Adrenal gland (tissue), 12 donors: Measurements from ENCODE around the gene VGLL2. TPM values are rescaled to one million over a fixed set of nuclear protein-coding genes. Genes with fewer than 3 reads are reported as not detected.
A peak's percentile ranks its signal among the peaks of the same experiment; 100 is the strongest.

Experiments used
- DNase-seq, 7 donors: peaks; one replicate each; pipeline ENCODE4 v3.0.0-alpha.2; 2019 to 2020
- H3K27ac ChIP-seq, 5 donors: fragments of 200-600 bp; sonication (generic) in 4 of 5; 1 replicate in 3 of 5; 2 replicates in 2 of 5; pipeline versions ENCODE4 v1.5.1 to v1.8.0; 2016 to 2020; ENCODE audit warnings: mild to moderate bottlenecking in 1 of 5
- H3K27me3 ChIP-seq: fragments of 200-600 bp; 2 replicates; pipeline ENCODE4 v1.8.0; 2021
- H3K36me3 ChIP-seq, 2 donors: fragments of 200-600 bp; replicated peaks in 1 of 2; 1 replicate in 1 of 2; 2 replicates in 1 of 2; pipeline versions ENCODE4 v1.5.1 to v1.8.0; 2018 to 2022
- H3K4me1 ChIP-seq, 2 donors: fragments of 200-600 bp; replicated peaks in 1 of 2; 1 replicate in 1 of 2; 2 replicates in 1 of 2; pipeline versions ENCODE4 v1.5.1 to v1.8.0; 2018 to 2021
- H3K4me3 ChIP-seq, 4 donors: fragments of 200-600 bp; sonication (generic) in 3 of 4; one replicate each; pipeline ENCODE4 v1.5.1; 2016 to 2018
- H3K9me3 ChIP-seq, 3 donors: fragments of 200-600 bp; sonication (generic) in 1 of 3; replicated peaks in 1 of 3; 1 replicate in 2 of 3; 2 replicates in 1 of 3; pipeline versions ENCODE4 v1.5.1 to v1.8.0; 2016 to 2021
- CTCF ChIP-seq, 6 experiments: fragments of 450-650 bp in 4 of 6; fragments of 200-600 bp in 2 of 6; sonication (generic) in 1 of 6; IDR thresholded peaks; 1 replicate in 5 of 6; 2 replicates in 1 of 6; pipeline versions ENCODE4 v1.5.1 to v1.8.0; 2016 to 2021; ENCODE audit warnings: antibody characterized with exemption in 6 of 6, mild to moderate bottlenecking in 2 of 6, moderate library complexity in 1 of 6
- POLR2A ChIP-seq, 2 donors: fragments of 450-650 bp; IDR thresholded peaks; one replicate each; pipeline ENCODE4 v1.6.1; 2017; ENCODE audit warnings: antibody characterized with exemption in 2 of 2, mild to moderate bottlenecking in 2 of 2, moderate library complexity in 1 of 2
- WGBS, 4 donors: extraction: QIAGEN DNeasy Blood & Tissue Kit in 2 of 4; methylation state at CpG; one replicate each; pipeline versions ENCODE4 v1.1.5 to v1.1.7; 2013 to 2017; 5-methylcytosine and 5-hydroxymethylcytosine counted together
- intact Hi-C, 2 donors: fragments of 100-400 bp; cut with DNase I; formaldehyde crosslinking; loops; one replicate each; pipeline versions ENCODE4 v1.14.1 to v1.15.0; 2022 to 2023
- polyA plus RNA-seq, 3 donors: library from polyadenylated mRNA; stranded (reverse); fragments of 200-250 nt in 2 of 3; fragments of 350-450 nt in 1 of 3; fragmentation: Illumina TruSeq in 1 of 3; extraction: RNeasy Lipid Tissue Mini Kit (QIAGEN cat#74804) in 1 of 3; gene quantifications; one replicate each; pipeline ENCODE4 v1.2.3, GENCODE V29; 2013 to 2014
- small RNA-seq, 2 donors: library from RNA; depleted of rRNA; stranded (forward); fragments of <200 nt; gene quantifications; one replicate each; pipeline ENCODE3, GENCODE V24; 2016
- total RNA-seq, 9 donors: library from RNA; depleted of rRNA in 4 of 9; stranded (reverse); fragments of >200 nt in 4 of 9; fragments of 120-200 nt in 1 of 9; fragmentation: NEBNext Ultra II Directional in 1 of 9; extraction: Animal tissue kit (Norgen Biotek cat#: 25700) in 1 of 9; gene quantifications; one replicate each; pipeline versions ENCODE4 v1.1.0 to v1.2.4, GENCODE V29; 2013 to 2023
- donor health status: healthy with polysubstance abuse.
- donor health status: Bipolar disorder and iron deficiency.
- donor health status: DM: yes; HTN: yes; CAD: no.
- donor health status: DM: no; HTN: no; CAD: no.
- donor health status: DM: no; HTN: no; CAD: no.
- donor health status: DM: yes; HTN: yes; CAD: no.

Gene VGLL2
- total and polyA plus RNA-seq, 12 donors, result not detected

DNA sequence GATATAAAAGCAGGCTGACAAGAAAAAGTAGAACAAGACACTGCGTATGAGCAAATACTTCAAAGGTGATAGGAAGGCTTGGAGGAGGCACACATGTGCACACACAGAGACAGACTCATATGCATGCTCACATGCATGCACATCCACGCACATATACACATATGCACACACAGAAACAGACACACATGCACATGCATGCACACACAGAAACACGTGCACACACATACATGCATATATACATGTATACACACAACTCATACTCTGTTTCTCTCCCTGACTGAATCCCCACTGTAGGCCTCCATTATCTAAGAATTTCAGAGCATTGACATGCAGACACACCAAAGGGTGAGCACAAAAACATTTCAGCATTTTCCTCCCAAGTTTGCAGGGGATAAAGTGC, 43.7 kb downstream of the VGLL2 start:
- intact Hi-C loops, result no loop called here
- no peaks in the 10 kb centered on the region for H3K36me3 ChIP-seq
- no peaks in the 10 kb centered on the region for H3K4me1 ChIP-seq
- no peaks in the 10 kb centered on the region for H3K27me3 ChIP-seq
- no peak for TF ChIP-seq POLR2A (IDR thresholded peaks at IDR 0.05)
- no peak for TF ChIP-seq CTCF (IDR thresholded peaks at IDR 0.05)
- no peak overlapping the region for H3K4me3 ChIP-seq
- no peak overlapping the region for H3K27ac ChIP-seq
- no peaks in the 10 kb centered on the region for H3K9me3 ChIP-seq
- DNase-seq, result no peak
- WGBS, 4 donors, result 70 to 87% (median 73%) methylated on average over 3 of the region's 3 CpGs

DNA sequence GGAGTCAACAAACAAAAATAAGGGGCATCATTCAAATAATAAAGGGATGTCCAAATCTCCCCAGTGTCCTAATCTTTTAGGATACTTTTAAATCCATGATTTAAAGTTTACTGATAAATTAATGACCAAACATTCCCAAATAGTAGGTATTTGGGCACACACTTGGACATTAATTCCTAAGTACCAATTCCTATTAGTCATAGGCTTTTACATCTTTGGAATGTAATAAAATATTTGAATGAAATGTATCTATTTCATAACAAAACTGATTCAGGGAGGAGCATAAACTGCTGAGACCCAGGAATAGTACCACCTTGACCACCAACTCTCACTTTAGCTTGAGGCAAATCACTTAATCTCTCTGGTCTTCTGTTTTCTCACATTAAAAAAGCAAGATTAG, 44.3 kb downstream of the VGLL2 start:
- Histone ChIP-seq H3K27me3 (no peaks in the 10 kb centered on the region), H3K9me3 (no peaks in the 10 kb centered on the region), H3K27ac (no peak overlapping the region), H3K4me1 (no peaks in the 10 kb centered on the region), H3K36me3 (no peaks in the 10 kb centered on the region), H3K4me3 (no peak overlapping the region)
- no peak for DNase-seq
- intact Hi-C loops, result no loop called here
- no peak for TF ChIP-seq POLR2A (IDR thresholded peaks at IDR 0.05)
- no peak for TF ChIP-seq CTCF (IDR thresholded peaks at IDR 0.05)

GRCh38 chr6:117311310-117311709, 46.0 kb downstream of the VGLL2 start:
- WGBS, 4 donors, result 76 to 90% (median 80%) methylated on average over 3 of the region's 3 CpGs
- H3K4me1 ChIP-seq, result no peaks in the 10 kb centered on the region
- H3K4me3 ChIP-seq, result no peak overlapping the region
- H3K27ac ChIP-seq, result no peak overlapping the region
- no peak for DNase-seq
- TF ChIP-seq POLR2A (IDR thresholded peaks at IDR 0.05) (no peak), CTCF (IDR thresholded peaks at IDR 0.05) (no peak)
- intact Hi-C loops, result no loop called here
- H3K27me3 ChIP-seq, result no peaks in the 10 kb centered on the region
- H3K9me3 ChIP-seq, result no peaks in the 10 kb centered on the region
- H3K36me3 ChIP-seq, result no peaks in the 10 kb centered on the region

DNA sequence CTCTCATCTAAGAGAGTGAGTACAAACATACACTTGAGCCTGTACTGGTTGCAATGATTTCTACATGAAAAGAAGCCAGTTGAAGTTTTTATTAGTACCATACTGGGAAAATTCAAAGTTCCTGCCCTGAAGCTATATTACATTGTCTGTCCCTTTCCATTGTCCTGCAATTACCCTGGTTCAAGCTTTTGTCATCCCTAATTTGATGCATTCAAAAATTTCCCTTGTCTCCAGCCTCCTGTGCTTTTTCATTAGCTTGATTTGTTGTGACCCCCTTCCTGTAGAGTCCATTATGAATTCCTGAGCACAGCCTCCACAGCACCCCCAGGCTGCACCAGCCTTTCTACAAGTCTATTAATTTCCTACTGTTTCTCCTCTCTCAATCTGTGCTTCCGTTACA, 46.4 kb downstream of the VGLL2 start:
- intact Hi-C loops, result no loop called here
- TF ChIP-seq POLR2A (IDR thresholded peaks at IDR 0.05), result no peak
- no peak overlapping the region for H3K4me3 ChIP-seq
- no peak overlapping the region for H3K27ac ChIP-seq
- WGBS, 4 donors, result 72 to 91% (median 85%) methylated on average over 1 of the region's 1 CpG
- no peaks in the 10 kb centered on the region for H3K4me1 ChIP-seq
- H3K9me3 ChIP-seq, result no peaks in the 10 kb centered on the region
- H3K36me3 ChIP-seq, result no peaks in the 10 kb centered on the region
- no peaks in the 10 kb centered on the region for H3K27me3 ChIP-seq
- DNase-seq, result no peak

GRCh38 chr6:117317261-117317660, 51.9 kb downstream of the VGLL2 start:
- Histone ChIP-seq H3K27ac (no peak overlapping the region), H3K36me3 (no peaks in the 10 kb centered on the region), H3K4me1 (no peaks in the 10 kb centered on the region), H3K4me3 (no peak overlapping the region), H3K27me3 (no peaks in the 10 kb centered on the region), H3K9me3 (no peaks in the 10 kb centered on the region)
- intact Hi-C loops, result no loop called here
- no peak for DNase-seq
- TF ChIP-seq POLR2A (IDR thresholded peaks at IDR 0.05) (no peak), CTCF (IDR thresholded peaks at IDR 0.05) (peak in 4 of 6 experiments; percentile 9 to 29 (median 14))
- WGBS, 4 donors, result 27 to 41% (median 32%) methylated on average over 4 of the region's 4 CpGs

Small RNA genes within 50 kb of the gene (small RNA-seq; reads per million reads assigned to genes)
- 0 reads per million in 2 donors for gene RN7SKP18

Other genes with a start within 250 kb of the VGLL2 start
- gene ROS1, start 160.4 kb downstream of the VGLL2 start, total RNA-seq, result under 1 TPM in 3 of 9 donors, not detected in 6; under 0.01 to 0.11 (median 0.08) TPM
- not detected for gene ROS1, start 160.4 kb downstream of the VGLL2 start, polyA plus RNA-seq
- gene DCBLD1, start 217.1 kb downstream of the VGLL2 start, total RNA-seq, result 10 to 100 TPM in 3 of 9 donors, 1 to 10 TPM in 6; 4.7 to 17.1 (median 7.3) TPM
- 1 to 10 TPM; 4.2 to 6.9 (median 5.5) TPM for gene DCBLD1, start 217.1 kb downstream of the VGLL2 start, polyA plus RNA-seq